Astrocyte (in vitro differentiated cells and primary cell): ENCODE measurements around the gene FUZ. TPM values are rescaled to one million over a fixed set of nuclear protein-coding genes. Genes with fewer than 3 reads are reported as not detected.

ENCODE experiments used
- DNase-seq: peaks from one replicate; pipeline ENCODE4 v3.0.0-alpha.2; 2010; ENCODE audit warnings: low read depth
- FAIRE-seq: peaks from 2 replicates; lab custom pipeline; 2011; peaks lifted over from hg19 to GRCh38; lab: Jason Lieb, UNC
- H2AFZ ChIP-seq: 2 replicates; pipeline ENCODE4 v1.6.0; 2012; ENCODE audit warnings: low read depth, low read length, inconsistent platforms
- H3K27ac ChIP-seq: 2 replicates; pipeline ENCODE4 v1.5.1; 2011; ENCODE audit warnings: low read depth, low read length, inconsistent platforms
- H3K27me3 ChIP-seq: 2 replicates; pipeline ENCODE4 v1.6.0; 2011; ENCODE audit warnings: low read length, inconsistent platforms; ENCODE audit not compliant: insufficient read depth
- H3K36me3 ChIP-seq: 2 replicates; pipeline ENCODE4 v1.5.1; 2011; ENCODE audit warnings: low read length, inconsistent platforms; ENCODE audit not compliant: insufficient read depth
- H3K4me1 ChIP-seq: 2 replicates; pipeline ENCODE4 v1.5.1; 2011; ENCODE audit warnings: low read length, inconsistent platforms; ENCODE audit not compliant: insufficient read depth
- H3K4me2 ChIP-seq: 2 replicates; pipeline ENCODE4 v1.6.0; 2012; ENCODE audit warnings: low read length, inconsistent platforms
- H3K4me3 ChIP-seq: 2 replicates; pipeline ENCODE4 v1.5.1; 2011; ENCODE audit warnings: low read depth, mild to moderate bottlenecking, low read length, inconsistent platforms; ENCODE audit not compliant: insufficient read depth
- H3K79me2 ChIP-seq: 2 replicates; pipeline ENCODE4 v1.6.0; 2012; ENCODE audit warnings: mild to moderate bottlenecking, low read length, inconsistent platforms; ENCODE audit not compliant: insufficient read depth
- H3K9ac ChIP-seq: 2 replicates; pipeline ENCODE4 v1.6.0; 2012; ENCODE audit warnings: mild to moderate bottlenecking, low read length, inconsistent platforms
- H3K9me3 ChIP-seq: 2 replicates; pipeline ENCODE4 v1.5.1; 2012; ENCODE audit warnings: low read depth, mild to moderate bottlenecking, low read length, inconsistent platforms; ENCODE audit not compliant: insufficient read depth
- H4K20me1 ChIP-seq: 2 replicates; pipeline ENCODE4 v1.6.0; 2012; ENCODE audit warnings: low read length, inconsistent platforms; ENCODE audit not compliant: insufficient read depth
- H3K27ac Mint-ChIP-seq: one replicate; pipeline ENCODE4 v1.8.0; 2021; ENCODE audit warnings: mild to moderate bottlenecking, mixed read lengths; ENCODE audit not compliant: unreplicated experiment
- H3K27me3 Mint-ChIP-seq: one replicate; pipeline ENCODE4 v1.8.0; 2021; ENCODE audit warnings: low read depth, mixed read lengths; ENCODE audit not compliant: unreplicated experiment
- H3K36me3 Mint-ChIP-seq: one replicate; pipeline ENCODE4 v1.8.0; 2021; ENCODE audit warnings: low read depth, mixed read lengths; ENCODE audit not compliant: unreplicated experiment
- H3K4me1 Mint-ChIP-seq: one replicate; pipeline ENCODE4 v1.8.0; 2021; ENCODE audit warnings: low read depth, mixed read lengths; ENCODE audit not compliant: unreplicated experiment
- H3K4me3 Mint-ChIP-seq: one replicate; pipeline ENCODE4 v1.8.0; 2021; ENCODE audit warnings: mild to moderate bottlenecking, moderate library complexity, mixed read lengths; ENCODE audit not compliant: unreplicated experiment
- H3K9me3 Mint-ChIP-seq: one replicate; pipeline ENCODE4 v1.8.0; 2021; ENCODE audit warnings: mild to moderate bottlenecking, mixed read lengths; ENCODE audit not compliant: unreplicated experiment
- EZH2 ChIP-seq: IDR thresholded peaks from 2 replicates; pipeline ENCODE4 v1.6.1; 2012; ENCODE audit warnings: mild to moderate bottlenecking, low read length, inconsistent platforms; ENCODE audit not compliant: insufficient read depth
- total RNA-seq: library from RNA; stranded (reverse); gene quantifications from 2 replicates; pipeline ENCODE4 v1.2.1, GENCODE V29; 2021
- TF ChIP-seq, protein P1 (sequence below): IDR thresholded peaks from 2 replicates; pipeline ENCODE4 v1.5.1; 2011; ENCODE audit warnings: low read depth, mild to moderate bottlenecking, inconsistent platforms, low read length, moderate library complexity; ENCODE audit not compliant: insufficient read depth

Gene FUZ
- total RNA-seq, 1 donor from 2014 or later: 9.8 TPM

DNA sequence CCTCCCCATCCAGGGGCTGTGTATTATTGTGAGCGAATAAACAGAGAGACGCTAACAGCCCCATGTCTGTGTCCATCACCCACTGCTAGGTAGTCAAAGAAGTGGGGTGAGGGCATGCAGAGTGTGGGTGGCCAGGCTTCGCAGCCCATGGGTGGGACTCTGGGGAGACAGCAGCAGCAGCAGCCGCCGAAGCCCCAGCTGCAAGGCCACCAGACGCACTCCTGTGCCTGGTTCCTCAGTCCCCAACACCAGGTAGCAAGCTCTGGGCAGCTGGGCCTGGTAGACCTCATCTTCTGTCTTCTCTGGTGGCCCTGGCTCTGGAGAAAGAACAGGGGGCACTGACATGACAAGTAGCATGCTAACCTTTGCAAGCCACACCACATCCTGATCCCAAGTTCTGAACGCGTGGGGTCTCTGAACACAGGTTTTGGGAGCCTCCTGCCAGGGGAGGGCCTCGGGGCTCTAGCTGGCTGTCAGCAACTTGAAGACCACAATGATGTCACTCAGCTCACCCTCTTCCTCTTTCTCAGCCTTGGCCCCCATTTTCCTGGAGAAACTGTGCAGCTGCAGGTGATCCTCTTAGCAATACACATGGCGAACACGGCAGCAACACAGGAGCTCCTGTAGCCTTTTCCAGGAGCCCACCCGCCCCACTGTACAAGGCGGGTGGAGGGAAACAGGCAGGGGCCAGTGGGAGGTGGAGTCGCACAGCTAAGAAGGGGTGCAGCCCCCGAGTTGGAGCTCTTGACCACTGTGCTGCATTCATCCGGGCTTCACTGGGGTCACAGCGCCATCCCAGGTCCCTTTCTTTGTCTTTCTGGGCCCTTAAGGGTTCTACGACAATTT lies 5.8 kb downstream of the FUZ start:
- H3K36me3 Mint-ChIP-seq: peaks cover 17% of the 10 kb centered on the region
- Histone ChIP-seq H3K9ac (no peak overlapping the region), H3K4me1 (peaks cover 8% of the 10 kb centered on the region), H3K9me3 (no peaks in the 10 kb centered on the region), H3K36me3 (peaks cover 12% of the 10 kb centered on the region), H3K27me3 (no peaks in the 10 kb centered on the region), H3K4me3 (no peak overlapping the region), H2AFZ (no peak overlapping the region), H3K4me2 (no peak overlapping the region), H3K27ac (no peak overlapping the region), H3K79me2 (no peaks in the 10 kb centered on the region), H4K20me1 (peaks cover 9% of the 10 kb centered on the region)
- TF ChIP-seq, protein P1, sequence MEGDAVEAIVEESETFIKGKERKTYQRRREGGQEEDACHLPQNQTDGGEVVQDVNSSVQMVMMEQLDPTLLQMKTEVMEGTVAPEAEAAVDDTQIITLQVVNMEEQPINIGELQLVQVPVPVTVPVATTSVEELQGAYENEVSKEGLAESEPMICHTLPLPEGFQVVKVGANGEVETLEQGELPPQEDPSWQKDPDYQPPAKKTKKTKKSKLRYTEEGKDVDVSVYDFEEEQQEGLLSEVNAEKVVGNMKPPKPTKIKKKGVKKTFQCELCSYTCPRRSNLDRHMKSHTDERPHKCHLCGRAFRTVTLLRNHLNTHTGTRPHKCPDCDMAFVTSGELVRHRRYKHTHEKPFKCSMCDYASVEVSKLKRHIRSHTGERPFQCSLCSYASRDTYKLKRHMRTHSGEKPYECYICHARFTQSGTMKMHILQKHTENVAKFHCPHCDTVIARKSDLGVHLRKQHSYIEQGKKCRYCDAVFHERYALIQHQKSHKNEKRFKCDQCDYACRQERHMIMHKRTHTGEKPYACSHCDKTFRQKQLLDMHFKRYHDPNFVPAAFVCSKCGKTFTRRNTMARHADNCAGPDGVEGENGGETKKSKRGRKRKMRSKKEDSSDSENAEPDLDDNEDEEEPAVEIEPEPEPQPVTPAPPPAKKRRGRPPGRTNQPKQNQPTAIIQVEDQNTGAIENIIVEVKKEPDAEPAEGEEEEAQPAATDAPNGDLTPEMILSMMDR: no peak
- no peak for TF ChIP-seq EZH2
- FAIRE-seq: no peak
- no peaks in the 10 kb centered on the region for H3K27me3 Mint-ChIP-seq
- no peak overlapping the region for H3K27ac Mint-ChIP-seq
- DNase-seq: no peak
- no peaks in the 10 kb centered on the region for H3K9me3 Mint-ChIP-seq
- H3K4me1 Mint-ChIP-seq: peaks cover 5% of the 10 kb centered on the region
- H3K4me3 Mint-ChIP-seq: no peak overlapping the region

DNA sequence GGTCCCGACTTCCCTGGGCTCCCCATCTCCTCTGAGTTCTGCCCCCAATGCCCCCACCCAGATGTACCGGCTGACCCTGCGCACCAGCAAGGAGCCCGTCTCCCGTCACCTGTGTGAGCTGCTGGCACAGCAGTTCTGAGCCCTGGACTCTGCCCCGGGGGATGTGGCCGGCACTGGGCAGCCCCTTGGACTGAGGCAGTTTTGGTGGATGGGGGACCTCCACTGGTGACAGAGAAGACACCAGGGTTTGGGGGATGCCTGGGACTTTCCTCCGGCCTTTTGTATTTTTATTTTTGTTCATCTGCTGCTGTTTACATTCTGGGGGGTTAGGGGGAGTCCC lies 6.5 kb downstream of the FUZ start:
- H3K27me3 Mint-ChIP-seq: no peaks in the 10 kb centered on the region
- FAIRE-seq (no peak), DNase-seq (no peak)
- no peaks in the 10 kb centered on the region for H3K27me3 ChIP-seq
- peaks cover 9% of the 10 kb centered on the region for H4K20me1 ChIP-seq
- peaks cover 7% of the 10 kb centered on the region for H3K4me1 Mint-ChIP-seq
- no peak overlapping the region for H3K4me3 Mint-ChIP-seq
- peaks cover 7% of the 10 kb centered on the region for H3K4me1 ChIP-seq
- H2AFZ ChIP-seq: no peak overlapping the region
- no peaks in the 10 kb centered on the region for H3K9me3 Mint-ChIP-seq
- H3K36me3 ChIP-seq: peaks cover 12% of the 10 kb centered on the region
- H3K27ac Mint-ChIP-seq: no peak overlapping the region
- H3K9ac ChIP-seq: no peak overlapping the region
- no peak overlapping the region for H3K4me3 ChIP-seq
- no peaks in the 10 kb centered on the region for H3K79me2 ChIP-seq
- no peak overlapping the region for H3K4me2 ChIP-seq
- H3K9me3 ChIP-seq: no peaks in the 10 kb centered on the region
- no peak overlapping the region for H3K27ac ChIP-seq
- peaks cover 17% of the 10 kb centered on the region for H3K36me3 Mint-ChIP-seq
- no peak for TF ChIP-seq EZH2
- TF ChIP-seq, protein P1: no peak
